Lower lobe of right lung (tissue), 2 donors: ENCODE results near the gene TESMIN. TPM values are rescaled to one million over a fixed set of nuclear protein-coding genes. Genes with fewer than 3 reads are reported as not detected.

Experiments used
- ATAC-seq, 2 donors: fragments of 200-7000 bp; cut with Tn5 transposase; one replicate each; pipeline ENCODE4 v1.9.1; 2020 to 2022; ENCODE audit warnings: mild to moderate bottlenecking in 2 of 2, moderate library complexity in 2 of 2
- DNase-seq: peaks from one replicate; pipeline ENCODE4 v3.0.0-alpha.2; 2020
- H3K27ac ChIP-seq: fragments of 200-600 bp; one replicate; pipeline ENCODE4 v1.8.0; 2022
- H3K27me3 ChIP-seq: fragments of 200-600 bp; one replicate; pipeline ENCODE4 v1.8.0; 2022; ENCODE audit warnings: low read depth
- H3K36me3 ChIP-seq: fragments of 200-600 bp; one replicate; pipeline ENCODE4 v1.8.0; 2022; ENCODE audit warnings: mild to moderate bottlenecking
- H3K4me1 ChIP-seq: fragments of 200-600 bp; one replicate; pipeline ENCODE4 v1.8.0; 2022
- H3K4me3 ChIP-seq: fragments of 200-600 bp; one replicate; pipeline ENCODE4 v1.8.0; 2022; ENCODE audit warnings: mild to moderate bottlenecking
- H3K9me3 ChIP-seq: fragments of 200-600 bp; one replicate; pipeline ENCODE4 v1.8.0; 2022
- intact Hi-C: fragments of 100-400 bp; cut with DNase I; formaldehyde crosslinking; loops from one replicate; pipeline ENCODE4 v1.11.0; 2022
- total RNA-seq: library from RNA; stranded (reverse); fragmentation: NEBNext Ultra II Directional; extraction: Animal tissue kit (Norgen Biotek cat#: 25700); gene quantifications from one replicate; pipeline ENCODE4 v1.2.1, GENCODE V29; 2021
- TF ChIP-seq, protein P1 (sequence below): fragments of 200-600 bp; IDR thresholded peaks from one replicate; pipeline ENCODE4 v1.8.0; 2022; ENCODE audit warnings: antibody characterized with exemption, mild to moderate bottlenecking
- donor health status: DM: no; HTN: yes; CAD: no; lungs with severe emphysema.

Gene TESMIN
- total RNA-seq, 1 donor from 2014 or later, result 1.9 TPM

DNA sequence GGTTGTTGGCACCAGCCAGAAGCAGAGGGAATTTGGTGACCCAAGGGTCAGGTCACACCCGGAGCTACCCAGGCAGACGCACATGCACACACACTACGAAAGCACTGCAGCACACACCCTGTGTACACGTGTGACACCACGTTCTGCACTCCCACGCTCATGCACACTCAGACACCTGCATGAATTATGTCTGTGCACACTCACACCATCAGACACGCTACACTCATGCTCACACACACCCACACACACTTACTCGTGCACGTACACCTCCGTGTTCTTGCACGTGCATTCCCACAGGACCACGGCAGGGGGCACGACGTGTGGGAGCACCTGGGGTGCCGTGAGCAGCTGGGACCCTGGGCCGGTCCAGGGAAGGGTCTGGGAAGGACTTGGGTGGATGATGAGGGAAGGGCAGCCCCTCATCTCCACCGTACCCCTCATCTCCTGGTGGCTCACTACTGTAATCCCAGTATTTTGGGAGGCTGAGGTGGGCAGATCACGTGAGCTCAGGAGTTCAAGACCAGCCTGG lies 87.8 kb downstream of the TESMIN start:
- H3K9me3 ChIP-seq, result no peaks in the 10 kb centered on the region
- peaks cover 28% of the 10 kb centered on the region for H3K27me3 ChIP-seq
- no peak overlapping the region for H3K27ac ChIP-seq
- no peak for DNase-seq
- intact Hi-C loops, result no loop called here
- TF ChIP-seq, protein P1, sequence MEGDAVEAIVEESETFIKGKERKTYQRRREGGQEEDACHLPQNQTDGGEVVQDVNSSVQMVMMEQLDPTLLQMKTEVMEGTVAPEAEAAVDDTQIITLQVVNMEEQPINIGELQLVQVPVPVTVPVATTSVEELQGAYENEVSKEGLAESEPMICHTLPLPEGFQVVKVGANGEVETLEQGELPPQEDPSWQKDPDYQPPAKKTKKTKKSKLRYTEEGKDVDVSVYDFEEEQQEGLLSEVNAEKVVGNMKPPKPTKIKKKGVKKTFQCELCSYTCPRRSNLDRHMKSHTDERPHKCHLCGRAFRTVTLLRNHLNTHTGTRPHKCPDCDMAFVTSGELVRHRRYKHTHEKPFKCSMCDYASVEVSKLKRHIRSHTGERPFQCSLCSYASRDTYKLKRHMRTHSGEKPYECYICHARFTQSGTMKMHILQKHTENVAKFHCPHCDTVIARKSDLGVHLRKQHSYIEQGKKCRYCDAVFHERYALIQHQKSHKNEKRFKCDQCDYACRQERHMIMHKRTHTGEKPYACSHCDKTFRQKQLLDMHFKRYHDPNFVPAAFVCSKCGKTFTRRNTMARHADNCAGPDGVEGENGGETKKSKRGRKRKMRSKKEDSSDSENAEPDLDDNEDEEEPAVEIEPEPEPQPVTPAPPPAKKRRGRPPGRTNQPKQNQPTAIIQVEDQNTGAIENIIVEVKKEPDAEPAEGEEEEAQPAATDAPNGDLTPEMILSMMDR, result no peak
- H3K36me3 ChIP-seq, result no peaks in the 10 kb centered on the region
- H3K4me3 ChIP-seq, result no peak overlapping the region
- ATAC-seq, result no peak
- no peaks in the 10 kb centered on the region for H3K4me1 ChIP-seq

DNA sequence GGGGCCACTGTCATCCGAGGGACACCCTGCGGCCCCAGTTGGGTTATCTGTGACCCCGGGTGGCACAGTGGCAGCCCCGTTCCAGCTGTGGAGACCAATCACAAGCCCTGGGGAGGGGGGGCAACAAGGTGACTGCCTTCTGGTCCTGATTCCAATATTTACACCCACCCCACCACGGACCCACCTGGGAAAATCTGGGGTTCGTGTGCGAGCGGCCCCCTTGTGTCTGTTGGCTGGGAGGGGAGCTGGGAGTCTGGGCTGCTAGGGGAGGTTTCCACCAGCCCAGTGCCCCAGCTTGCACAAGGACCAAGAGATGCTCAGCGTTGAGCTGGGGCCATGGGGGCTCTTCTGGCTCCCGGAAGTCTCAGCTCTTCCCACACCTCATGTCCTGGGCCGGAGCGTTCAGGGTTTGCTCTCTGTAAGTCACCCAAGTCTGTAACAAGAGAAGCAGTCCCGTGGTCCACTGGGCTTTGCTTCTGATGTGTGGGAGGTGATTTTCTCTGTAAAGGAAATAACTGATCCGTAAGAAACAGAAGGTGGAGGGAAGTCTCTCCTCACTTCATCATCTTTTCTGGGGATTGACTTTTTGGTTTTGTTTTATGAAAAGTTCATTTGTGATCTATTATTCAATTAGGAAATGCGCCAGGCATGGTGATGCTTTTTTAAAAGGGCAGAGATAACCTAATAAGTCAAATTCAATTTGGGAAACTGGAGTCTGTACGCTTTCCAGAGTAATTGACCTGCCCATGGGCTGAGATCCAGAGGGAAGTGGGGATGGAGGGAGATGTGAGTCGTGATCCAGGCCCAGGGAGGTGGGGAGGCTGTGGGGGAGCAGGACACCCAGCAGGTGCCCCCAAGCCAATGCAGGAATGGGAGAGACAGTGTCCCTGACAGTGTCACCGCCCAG lies 89.4 kb downstream of the TESMIN start:
- DNase-seq (no peak), ATAC-seq (no peak)
- no peaks in the 10 kb centered on the region for H3K9me3 ChIP-seq
- no peak overlapping the region for H3K27ac ChIP-seq
- H3K4me3 ChIP-seq, result no peak overlapping the region
- no peaks in the 10 kb centered on the region for H3K36me3 ChIP-seq
- intact Hi-C loops, result no loop called here
- TF ChIP-seq, protein P1, result no peak
- H3K4me1 ChIP-seq, result no peaks in the 10 kb centered on the region
- peaks cover 28% of the 10 kb centered on the region for H3K27me3 ChIP-seq

DNA sequence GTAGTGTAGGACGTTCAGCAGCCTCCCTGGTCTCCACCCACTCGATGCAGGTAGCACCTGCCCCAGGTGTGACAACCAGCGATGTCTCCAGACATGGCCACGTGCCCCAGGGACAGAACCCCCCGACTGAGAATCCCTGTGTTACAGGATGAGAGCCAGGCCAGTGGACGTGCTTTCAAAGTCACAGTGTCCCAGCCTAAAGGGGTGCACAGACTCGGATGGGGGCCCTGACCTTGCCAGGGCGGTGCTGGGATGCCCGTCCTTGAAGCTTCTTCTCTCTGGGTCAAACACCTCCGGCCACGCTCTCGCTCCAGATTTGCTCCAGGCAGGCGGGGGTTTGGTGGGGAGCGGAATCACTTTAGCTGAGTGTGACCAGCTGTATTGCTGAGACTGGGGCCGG lies 90.3 kb downstream of the TESMIN start:
- intact Hi-C loops, result no loop called here
- TF ChIP-seq, protein P1, result no peak
- no peak for DNase-seq
- H3K36me3 ChIP-seq, result no peaks in the 10 kb centered on the region
- no peak for ATAC-seq
- H3K4me3 ChIP-seq, result no peak overlapping the region
- H3K4me1 ChIP-seq, result no peaks in the 10 kb centered on the region
- H3K27ac ChIP-seq, result no peak overlapping the region
- no peaks in the 10 kb centered on the region for H3K9me3 ChIP-seq
- peaks cover 27% of the 10 kb centered on the region for H3K27me3 ChIP-seq

DNA sequence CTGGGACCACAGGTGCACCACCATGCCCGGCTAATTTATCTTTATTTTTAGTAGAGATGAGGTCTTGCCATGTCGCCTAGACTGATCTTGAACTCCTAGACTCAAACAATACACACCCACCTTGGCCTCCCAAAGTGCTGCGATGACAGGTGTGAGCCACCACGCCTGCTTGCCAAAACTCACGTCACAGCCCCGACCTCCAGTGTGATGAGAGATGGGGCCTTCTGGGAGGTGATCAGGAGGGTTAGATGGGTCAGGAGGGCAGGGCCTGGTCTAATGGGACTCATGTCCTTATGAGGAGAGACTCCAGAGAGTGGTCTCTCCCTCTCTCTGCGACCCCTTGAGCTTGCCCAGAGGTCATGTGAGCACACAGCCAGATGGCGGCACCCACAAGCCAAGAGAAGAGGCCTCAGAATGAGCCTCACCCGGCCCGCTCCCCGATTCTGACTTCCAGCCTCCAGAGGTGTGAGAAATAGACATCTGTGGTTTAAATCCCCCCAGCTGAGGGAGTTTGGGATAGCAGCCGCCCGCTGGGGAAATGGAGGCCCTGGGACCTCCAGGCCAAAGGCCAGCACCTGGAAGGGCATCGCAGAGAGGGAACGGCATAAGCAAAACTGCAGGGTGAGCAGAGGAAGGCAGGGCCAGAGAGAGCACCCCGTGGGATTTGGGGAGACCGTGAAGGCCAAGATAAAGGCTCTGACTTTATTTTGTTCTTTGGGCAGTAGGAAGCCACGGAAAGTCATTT lies 91.1 kb downstream of the TESMIN start:
- H3K4me1 ChIP-seq, result no peaks in the 10 kb centered on the region
- H3K36me3 ChIP-seq, result no peaks in the 10 kb centered on the region
- H3K9me3 ChIP-seq, result no peaks in the 10 kb centered on the region
- peaks cover 19% of the 10 kb centered on the region for H3K27me3 ChIP-seq
- ATAC-seq (no peak), DNase-seq (no peak)
- intact Hi-C loops, result no loop called here
- TF ChIP-seq, protein P1, result no peak
- H3K4me3 ChIP-seq, result no peak overlapping the region
- H3K27ac ChIP-seq, result no peak overlapping the region

DNA sequence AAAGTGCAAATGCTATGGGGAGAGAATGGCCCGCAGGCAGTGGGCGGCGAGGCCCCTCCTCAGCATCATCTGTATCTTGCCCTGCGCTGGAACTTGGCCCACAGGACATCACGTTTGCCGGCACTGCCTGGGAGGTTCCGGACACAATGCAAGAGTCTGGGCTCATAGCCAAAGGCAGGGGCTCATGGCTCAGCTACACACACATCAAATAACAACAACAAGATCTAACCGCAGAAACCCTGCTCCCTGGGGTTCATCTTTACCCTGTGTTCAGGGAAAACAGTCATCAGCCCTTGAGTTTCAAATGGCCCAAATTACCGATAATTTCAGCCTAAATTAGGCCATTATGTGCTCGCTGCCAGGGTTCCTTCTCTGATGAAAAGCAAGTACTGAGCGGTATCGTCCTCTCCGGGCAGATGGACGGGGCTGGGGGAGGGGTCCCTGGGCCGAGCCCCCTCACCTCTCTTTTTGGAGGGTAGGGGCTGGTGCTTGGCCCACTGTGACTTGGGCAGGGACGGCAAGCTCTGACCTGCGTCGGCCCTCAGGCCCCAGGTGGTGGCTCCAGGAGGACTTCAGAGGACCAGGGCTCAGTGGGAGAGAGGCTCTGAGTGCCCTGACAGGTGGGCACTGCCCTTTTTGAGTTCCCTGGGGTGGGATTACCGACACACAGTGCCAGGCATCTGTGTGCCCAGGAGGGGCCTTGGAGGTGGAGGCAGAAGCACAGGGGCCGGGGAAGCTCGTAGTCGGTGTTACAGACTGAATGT lies 92.0 kb downstream of the TESMIN start:
- ATAC-seq, result peak in 1 of 2 donors; percentile 25
- H3K27ac ChIP-seq, result no peak overlapping the region
- intact Hi-C loops, result no loop called here

More for the DNA sequence above, 92.0 kb downstream of the TESMIN start:
- Histone ChIP-seq H3K4me3 (no peak overlapping the region), H3K9me3 (no peaks in the 10 kb centered on the region), H3K27me3 (peaks cover 10% of the 10 kb centered on the region), H3K36me3 (no peaks in the 10 kb centered on the region), H3K4me1 (no peaks in the 10 kb centered on the region)
- DNase-seq, result no peak
- TF ChIP-seq, protein P1, result no peak
